HG03571 (cell line): ENCODE data around the gene LILRB3.
"Not testable (repeated sequence)": the region's sequence is repeated elsewhere in the genome, so short reads cannot be mapped to it uniquely, and the experiment has no call there.

Experiments used
- ATAC-seq: cut with Tn5 transposase; IDR thresholded peaks from one replicate; pipeline ENCODE4 v1.9.1; 2021; ENCODE audit not compliant: unreplicated experiment

Gene LILRB3

DNA sequence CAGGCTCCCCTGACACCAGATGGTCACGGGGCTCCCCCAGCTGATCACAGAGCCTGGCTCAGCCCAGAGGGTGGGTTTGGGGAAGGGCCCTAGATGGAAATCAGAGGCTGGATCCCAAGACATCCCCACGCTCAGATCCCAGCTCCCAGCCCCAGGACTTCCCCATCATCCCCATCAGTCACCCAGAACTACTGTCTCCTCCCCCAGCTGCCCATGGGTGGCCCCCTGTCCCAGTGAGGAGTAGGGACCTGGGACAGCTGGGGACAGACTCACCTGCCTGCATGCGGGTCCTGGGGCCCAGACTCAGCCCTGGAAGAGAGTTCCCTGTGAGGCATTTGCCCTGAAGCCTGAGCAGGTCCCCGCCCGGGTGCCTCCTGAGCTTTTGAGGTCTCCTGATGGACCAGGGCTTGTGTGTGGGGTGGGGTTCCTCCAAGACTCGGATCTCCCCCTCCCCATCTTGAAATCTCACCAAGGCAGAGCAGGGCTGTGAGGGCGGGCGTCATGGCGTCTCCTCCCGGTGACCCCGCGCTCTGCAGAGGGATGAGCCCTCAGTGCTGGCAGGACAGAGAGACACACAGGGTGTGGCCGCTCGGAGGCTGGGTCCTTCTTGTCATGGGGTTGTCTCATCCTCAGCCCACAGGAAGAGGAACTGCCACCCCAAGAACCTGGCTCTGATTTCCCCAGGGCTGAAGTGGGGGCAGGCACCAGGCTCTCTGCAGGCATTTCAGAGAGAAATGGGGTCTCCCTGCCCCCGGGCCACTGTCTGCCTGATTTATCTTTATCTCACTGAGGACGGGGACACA lies at the start of gene LILRB3:
LILRB3 (minus strand) TSS at position 534 of the 803 bp plus-strand sequence; CDS start at position 503, 31 bp downstream.
- ATAC-seq = not testable (repeated sequence)

DNA sequence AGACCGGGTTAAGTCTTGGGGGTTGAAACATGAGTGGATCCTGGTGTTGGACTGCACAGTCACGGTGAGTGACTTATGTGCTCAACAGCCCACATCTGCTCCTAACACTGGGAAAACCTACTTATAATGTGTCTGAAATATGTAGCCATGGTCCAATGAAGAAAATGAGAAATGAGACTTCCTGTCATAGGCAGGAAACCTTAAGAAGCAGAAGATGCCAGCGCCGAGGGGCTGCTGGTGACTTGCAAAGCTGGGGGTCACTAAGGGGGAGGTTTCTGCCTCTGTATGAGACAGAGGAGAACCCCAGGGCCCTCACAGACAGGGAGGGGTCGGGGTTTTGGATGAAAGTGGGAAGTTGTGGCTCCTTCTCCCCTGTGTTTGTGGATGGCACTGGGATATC lies 49.4 kb upstream of the LILRB3 start:
- not testable (repeated sequence) for ATAC-seq

DNA sequence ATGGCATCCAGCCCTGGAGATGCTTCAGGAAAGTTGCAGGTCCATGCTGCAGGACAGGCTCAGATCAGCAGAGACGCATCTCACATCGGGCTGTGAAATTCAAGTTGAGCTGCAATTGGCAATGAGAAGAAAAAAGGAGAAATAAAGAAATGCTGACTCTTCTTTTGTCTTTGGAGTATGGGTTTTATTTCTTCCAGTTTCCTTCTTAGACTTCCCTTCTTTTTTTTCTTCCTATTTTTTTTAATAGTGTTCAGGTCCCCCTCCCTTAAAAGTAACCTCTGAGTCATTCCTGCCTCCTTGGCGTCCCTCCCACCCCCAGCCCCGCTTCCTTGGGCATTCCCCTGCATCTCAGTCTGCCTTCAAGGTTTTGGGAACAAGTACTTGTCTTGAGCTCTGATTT lies 48.8 kb upstream of the LILRB3 start:
- not testable (repeated sequence) for ATAC-seq

DNA sequence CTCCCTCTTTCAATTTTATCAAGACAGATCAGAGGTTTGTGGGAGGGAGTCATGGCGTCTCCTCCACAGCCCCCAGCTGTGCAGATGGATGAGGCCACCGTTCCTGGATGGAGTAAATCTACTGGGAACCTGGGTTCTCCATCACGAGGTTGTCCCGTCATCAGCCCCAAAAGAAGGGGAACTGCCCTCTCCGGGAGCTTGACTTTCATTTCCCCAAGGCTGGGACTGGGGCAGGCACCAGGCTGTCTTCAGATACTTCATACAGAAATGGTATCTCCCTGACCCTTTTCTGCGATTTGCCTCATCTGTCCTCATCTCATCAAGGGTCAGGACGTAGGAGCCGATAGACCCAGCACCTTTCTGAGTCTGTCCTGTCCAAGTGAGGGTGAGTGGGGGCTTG lies 48.3 kb upstream of the LILRB3 start:
- ATAC-seq = no peak

DNA sequence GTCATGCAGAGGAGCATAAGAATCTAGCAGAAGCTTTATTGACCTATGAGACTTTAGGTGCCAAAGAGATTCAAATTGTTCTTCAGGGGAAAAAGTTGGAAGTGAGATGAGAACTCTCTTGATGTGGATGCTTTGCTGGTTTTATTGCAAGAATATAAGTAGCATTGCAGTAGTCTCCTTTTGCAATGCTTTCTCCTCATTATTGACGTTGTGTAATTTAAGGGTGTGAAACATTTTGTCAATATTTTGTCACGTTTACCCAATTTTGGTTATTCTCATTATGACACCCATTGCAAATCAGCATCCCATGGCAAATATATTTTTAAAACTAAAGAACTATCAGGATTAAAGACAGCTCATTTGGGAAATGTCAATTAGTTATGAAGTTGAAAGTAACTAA lies 46.1 kb upstream of the LILRB3 start:
- ATAC-seq = no peak

DNA sequence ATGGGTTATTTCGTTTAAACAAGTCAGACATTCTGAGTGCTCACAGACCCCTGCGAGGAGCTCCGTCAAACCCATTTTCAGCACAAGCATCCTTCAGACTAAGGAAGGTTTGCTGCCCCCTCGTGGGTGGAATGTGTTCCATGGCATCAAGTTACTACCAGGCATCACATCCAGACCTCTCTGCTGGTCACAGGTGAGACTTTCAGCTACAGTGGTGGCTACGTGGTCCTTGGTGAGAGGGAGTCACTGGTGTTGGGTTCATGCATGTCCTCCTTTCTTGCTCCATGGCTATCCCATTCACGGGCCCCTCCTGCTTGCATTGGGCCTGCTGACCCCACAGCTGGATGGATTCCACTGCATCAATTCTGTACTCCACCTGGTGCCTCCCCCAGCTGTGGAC lies 43.3 kb upstream of the LILRB3 start:
- ATAC-seq = no peak

DNA sequence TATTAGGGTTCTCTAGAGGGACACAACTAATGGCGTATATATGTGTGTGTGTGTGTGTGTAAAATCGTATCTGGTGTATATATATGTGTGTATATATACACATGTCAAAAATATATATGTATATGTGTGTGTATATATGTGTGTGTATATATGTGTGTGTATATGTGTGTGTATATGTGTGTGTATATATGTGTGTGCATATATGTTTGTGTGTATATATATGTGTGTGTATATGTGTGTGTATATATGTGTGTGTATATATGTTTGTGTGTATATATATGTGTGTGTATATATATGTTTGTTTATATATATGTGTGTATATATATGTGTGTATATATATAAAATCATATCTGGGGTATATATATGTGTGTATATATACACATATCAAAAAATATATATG lies 39.7 kb upstream of the LILRB3 start:
- no peak for ATAC-seq

DNA sequence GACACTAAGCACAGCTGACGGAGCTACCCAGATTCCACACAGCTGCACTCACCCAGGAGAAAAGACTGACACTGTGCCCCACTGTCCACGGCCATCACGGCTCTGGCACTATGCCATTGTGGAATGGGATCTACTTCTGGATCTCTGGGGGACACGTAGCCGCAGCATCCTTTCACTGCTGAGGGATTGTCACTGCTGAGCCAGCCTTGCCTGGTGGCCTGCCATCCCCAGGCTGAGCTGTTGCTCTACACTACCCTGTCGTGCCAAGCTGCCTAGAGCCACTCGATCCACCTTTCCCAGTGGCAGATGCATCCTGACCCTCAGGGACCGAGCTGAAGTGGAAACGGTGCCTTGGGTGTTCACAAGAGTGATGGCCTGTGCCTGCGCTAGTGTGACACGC lies 39.3 kb upstream of the LILRB3 start:
- ATAC-seq = no peak

DNA sequence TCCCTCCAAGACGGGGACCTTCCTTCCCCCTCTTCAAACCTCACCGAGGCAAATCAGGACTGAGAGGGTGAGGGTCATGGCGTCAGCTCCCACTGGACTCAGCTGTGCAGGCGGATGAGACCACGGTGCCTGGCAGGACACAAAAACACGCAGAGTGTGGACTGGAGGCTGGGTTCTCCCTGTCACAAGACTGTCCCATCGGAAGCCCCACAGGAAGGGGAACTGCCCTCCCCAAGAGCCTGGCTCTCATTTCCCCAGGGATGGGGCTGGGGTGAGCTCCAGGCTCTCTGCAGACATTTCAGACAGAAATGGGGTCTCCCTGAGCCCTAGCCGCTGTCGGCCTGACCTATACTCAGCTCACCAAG lies 34.3 kb upstream of the LILRB3 start, which contains the start of gene LILRB5:
LILRB5 (minus strand) TSS at position 158 of the 365 bp plus-strand sequence; CDS start at position 78, 80 bp downstream.
- ATAC-seq = no peak

DNA sequence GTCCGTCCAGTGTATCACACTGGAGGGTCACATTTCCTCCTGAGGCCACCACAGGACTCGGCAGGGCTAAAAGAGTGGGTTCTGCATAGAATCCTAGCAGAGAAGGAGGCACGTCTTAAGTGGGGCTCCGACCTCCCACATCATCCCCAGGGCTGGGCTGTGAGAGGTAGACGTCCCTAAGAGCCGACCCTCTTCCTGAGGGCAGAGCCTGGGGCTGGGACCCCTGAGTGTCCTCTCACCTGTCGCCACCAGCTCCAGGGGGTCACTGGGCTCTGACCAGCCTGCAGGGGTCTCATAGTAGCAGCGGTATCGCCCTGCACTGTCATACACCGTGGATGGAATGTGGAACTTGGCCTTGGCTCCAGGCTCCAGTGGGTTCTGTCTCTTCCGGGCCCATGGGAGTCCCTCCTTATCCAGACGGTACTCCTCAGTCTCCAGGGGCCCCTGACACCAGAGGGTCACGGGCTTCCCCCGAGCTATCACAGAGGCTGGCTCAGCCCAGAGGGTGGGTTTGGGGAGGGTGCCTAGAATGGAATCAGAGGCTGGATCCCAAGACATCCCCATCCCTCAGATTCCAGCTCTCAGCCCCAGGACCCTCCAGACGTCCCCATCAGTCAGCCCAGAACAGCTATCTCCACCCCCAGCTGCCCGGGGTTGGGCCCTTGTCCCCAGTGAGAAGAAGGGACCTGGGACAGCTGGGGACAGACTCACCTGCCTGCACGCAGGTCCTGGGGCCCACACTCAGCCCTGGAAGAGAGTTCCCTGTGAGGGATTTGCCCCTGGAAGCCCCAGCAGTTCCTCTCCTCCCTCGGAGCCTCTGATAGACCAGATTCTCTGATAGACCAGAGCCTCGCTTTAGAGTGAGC lies 33.7 kb upstream of the LILRB3 start:
- ATAC-seq = no peak

DNA sequence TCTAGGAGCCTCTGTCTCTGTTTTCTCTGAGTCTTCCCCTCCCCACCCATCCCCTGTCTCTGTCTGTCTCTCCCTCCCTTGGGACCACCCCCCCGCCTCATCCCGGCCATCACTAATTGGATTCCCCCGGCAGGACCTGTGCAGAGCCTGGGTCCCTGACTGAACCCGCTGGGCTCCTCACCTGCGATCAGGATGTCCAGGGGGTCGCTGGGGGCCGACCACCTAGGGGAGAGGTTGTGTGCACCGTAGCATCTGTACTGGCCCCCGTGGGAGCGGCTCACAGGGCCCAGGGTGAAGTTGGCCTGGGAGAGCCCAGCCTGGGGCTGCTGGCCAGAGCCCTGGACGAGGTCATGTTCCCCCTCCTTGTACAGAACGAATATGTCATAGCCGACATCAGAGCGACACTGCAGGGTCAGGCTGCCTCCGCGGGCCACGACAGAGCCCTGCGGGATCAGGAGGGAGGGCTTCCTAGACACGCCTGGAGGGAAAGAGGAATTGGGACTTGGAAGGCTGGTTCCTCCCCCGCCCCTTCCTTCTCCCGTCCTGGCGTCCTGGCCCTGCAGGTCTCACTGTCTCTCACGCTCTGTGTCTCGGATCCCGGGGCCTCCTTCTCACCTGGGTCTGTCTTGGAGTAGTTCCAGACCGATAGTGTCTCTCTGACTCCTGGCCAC lies 32.4 kb upstream of the LILRB3 start:
- no peak for ATAC-seq

DNA sequence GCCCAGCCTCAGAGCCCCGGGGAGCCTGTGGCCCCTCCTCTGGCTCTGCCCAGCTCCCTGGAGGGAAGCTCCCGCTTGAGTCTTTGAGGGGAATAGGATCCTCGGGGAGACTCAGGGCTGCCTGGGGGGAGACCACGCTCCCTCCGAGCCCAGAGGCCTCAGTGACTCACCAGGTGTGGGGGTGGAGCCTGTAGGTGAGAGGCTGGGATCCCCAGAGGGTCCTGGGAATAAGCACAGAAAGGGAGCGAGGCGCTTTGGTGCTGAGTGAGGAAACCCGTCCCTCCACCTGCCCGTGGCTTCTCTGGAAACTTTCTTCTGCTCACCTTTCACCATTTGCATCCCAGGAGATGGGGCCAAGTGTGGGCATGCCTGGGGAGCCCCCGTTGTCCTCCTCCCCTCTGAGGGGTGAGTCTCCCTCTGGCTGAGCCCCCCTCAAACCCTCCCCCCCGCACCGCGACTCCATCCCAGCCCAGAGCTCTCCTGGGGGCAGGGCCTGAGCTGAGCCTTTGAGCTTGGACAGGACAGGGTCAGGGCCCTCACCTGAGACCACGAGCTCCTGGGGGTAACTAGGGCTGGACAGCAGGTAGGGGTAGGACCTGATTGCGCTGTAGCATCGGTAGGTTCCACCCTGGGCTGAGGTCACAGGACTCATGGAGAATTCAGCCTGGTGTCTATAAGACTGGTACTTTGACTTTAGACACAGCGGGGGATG lies 31.5 kb upstream of the LILRB3 start:
- no peak for ATAC-seq

DNA sequence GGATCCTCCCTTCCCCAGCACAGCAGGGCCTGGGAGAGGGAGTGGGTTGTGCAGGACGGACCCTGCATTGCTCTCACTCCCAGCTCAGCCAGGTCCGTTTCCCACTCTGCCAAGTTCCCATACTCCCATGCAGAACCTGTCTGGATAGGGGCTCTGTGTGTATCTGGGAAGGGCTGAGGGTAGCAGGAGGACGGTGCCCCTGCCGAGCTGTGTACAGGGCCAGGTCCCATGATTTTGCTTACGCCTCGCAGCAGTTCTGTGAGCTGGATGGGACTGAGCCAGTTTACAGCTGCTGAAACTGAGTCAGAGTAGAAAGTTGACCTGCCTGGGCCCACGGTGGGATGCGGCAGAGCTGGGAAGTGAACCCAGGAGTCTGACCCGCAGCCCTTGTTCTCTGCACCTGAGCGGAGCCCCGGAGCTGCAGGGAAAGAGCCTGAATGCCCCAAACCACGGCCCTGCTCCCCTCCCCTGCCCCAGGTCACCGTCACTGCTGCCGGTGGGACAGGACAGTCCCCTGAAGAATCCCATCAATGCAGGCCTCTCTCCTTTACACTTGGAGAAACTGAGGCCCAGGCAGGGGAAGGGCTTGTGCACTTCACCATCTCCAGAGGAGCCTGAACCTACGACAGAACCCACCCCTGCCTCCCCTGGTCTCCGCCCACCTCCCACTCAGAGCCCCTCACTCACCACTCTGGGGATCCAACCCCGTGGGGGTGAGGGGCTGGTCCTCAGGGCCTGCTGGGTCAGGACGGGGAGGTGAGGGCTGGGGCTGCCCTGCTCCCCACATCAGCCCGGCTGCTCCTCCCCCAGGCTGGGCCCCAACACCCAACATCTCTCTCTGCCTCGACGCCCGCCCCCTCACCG lies 30.8 kb upstream of the LILRB3 start:
- no peak for ATAC-seq

DNA sequence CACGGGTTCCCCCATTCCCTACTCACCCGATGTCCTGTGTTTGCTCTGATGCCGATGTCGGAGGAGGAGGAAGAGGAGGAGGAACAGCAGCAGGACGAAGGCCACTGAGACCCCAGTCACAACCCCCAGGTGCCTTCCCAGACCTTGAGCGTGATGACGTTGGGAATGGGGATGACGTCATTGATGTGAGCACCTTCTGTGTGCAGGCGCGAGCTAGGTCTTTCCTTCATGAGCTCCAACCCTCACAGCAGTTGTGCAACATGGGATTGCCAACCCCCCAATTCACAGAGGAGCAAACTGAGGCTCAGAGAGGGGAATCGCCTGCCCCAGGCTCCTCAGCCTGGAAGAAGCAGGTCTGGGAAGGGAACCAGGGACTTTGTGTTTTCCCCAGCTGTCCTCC lies 30.0 kb upstream of the LILRB3 start:
- no peak for ATAC-seq

DNA sequence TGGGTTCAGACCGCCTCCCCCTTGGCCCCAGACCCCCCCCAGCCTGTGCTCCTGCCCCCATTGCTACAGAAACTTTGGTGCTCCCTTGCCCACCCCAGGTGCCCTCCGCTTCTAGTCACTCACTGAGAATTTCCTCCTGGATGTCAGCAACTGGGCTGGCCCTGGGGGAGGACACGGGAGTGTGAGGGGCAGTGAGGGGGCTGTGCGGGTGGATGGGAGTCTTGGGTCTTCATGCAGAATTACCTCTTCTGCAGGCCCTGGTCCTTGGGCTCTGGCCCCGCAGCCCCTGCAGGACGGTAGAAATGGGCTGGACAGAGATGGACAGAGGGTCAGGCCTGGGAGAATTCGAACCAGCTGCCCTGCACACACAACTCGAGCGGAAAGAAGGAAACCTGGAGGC lies 29.4 kb upstream of the LILRB3 start:
- no peak for ATAC-seq

DNA sequence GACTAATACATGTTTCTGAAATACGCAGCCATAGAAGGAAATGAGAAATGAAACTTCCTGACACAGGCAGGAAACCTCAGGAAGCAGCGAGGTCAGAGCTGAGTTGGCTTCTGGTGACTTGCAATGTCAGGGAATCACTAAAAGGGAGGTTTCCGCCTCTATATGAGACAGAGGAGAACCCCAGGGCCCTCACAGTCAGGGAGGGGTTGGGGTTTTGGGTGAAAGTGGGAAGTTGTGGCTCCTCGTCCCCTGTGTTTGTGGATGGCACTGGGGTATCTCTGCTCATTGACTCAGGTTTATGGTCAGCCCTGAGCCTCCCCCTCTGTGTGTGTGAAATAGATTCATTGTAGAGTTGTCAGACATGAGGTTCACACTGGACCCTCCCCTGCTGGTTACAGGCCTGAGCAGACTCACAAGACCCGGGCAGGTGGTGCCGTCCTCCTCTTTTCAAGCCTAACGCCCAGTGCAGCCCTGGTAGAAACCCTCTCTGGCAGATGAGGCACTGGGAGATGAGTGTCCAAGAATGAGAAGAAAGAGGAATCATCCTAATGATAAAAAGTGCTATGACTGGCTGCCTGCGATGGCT lies 25.3 kb upstream of the LILRB3 start:
- ATAC-seq = no peak

DNA sequence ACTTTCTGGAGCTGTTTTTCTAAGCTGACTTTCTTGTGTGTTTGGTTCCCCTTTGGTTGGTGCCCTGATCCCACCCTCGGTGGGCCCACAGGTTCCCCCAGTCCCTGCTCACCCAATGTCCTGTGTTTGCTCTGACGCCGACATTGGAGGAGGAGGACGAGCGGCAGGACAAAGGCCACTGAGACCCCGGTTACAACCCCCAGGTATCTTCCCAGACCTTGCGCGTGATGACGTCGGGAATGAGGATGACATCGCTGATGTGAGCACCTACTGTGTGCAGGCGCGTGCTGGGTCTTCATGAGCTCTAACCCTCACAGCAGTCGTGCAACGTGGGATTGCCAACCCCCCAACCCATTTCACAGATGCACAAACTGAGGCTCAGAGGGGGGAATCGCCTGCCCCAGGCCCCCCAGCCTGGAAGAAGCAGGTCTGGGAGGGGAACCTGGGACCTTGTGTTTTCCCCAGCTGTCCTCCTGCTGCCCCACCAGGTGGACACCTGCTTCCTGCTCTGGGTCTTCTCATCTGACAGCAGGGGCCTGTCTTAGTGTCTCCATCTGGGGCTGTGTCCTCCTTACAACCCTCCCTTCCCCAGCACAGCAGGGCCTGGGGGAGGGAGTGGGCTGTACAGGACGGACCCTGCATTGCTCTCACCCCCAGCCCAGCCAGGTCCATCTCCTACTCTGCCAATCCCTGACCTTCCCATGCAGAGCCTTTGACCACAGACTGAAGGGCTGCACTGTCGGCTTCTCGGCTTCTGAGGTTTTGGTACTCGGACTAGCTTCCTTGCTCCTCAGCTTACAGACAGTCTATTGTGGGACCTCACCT lies 24.5 kb upstream of the LILRB3 start:
- ATAC-seq = no peak

DNA sequence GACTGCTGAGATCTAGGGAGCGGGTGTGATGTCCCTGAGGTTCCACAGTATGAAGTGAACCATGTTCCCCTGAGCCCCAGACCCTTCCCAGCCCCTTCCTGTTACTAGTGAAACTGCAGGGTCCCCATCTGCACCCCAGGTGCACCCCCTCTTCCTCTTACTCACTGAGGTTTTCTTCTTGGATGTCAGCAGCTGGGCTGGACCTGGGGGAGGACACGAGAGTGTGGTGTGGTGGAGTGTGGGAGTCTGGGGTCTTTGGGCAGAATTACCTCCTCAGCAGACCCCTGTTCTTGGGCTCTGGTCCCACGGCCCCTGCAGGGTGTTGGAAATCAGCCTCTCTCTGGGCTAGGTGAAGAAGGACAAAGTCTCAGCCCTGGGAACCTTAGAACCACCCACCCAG lies 23.1 kb upstream of the LILRB3 start:
- ATAC-seq = no peak

DNA sequence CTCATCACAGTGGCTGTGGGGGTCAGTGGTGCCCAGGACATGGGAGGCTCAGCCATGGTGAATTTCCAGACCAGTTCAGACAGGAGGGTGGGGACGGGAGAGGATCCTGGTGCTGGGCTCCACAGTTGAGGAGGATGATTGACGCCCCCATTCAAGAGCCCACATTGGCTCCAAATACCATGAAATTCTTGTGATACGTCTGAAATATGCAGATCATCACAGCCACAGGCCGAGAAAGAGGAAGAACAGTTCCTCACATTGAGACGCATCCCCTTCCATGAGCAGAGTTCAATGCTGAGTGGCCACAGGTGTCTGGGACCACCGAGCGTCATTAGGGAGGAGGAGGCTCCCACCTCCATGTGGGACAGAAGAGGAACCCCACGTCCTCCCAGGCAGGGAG lies 21.0 kb upstream of the LILRB3 start:
- not testable (repeated sequence) for ATAC-seq
